Measurements from ENCODE around the gene CPLX3.

DNA sequence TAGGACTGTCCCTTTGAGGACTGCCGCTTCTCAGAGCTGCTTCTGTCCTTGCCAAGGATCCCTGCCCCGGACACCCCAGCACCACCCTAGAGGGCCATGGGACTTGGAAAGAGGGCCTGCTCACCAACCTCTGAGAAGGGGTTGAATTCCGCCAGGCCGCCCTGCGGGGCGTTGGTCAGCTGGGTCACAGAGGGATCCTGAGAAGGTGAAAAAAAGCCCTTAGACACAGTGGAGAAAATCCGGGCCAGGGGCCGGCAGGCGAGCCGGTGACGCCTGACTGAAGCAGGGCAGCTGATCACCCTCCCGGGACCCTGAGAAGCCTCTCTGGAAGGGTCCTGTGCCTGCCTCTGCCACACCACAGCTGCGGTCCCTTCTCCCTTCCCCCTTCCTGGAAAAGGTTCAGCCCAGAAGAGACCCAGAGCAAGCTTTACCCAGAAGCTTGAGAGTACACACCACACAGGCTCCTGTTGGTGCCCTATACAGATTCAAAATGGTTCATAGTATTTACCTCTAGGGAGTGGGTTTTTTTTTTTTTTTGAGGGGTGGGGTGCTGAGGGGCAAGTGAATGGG lies 28.1 kb downstream of the CPLX3 start:
- TF ChIP-seq CTCF (IDR thresholded peaks at IDR 0.05) (no peak), POLR2AphosphoS5 (IDR thresholded peaks at IDR 0.05) (no peak)
